ENCODE results near the gene EMC10.
"Not testable (repeated sequence)": the region's sequence is repeated elsewhere in the genome, so short reads cannot be mapped to it uniquely, and the experiment has no call there.

EMC10 gene

DNA sequence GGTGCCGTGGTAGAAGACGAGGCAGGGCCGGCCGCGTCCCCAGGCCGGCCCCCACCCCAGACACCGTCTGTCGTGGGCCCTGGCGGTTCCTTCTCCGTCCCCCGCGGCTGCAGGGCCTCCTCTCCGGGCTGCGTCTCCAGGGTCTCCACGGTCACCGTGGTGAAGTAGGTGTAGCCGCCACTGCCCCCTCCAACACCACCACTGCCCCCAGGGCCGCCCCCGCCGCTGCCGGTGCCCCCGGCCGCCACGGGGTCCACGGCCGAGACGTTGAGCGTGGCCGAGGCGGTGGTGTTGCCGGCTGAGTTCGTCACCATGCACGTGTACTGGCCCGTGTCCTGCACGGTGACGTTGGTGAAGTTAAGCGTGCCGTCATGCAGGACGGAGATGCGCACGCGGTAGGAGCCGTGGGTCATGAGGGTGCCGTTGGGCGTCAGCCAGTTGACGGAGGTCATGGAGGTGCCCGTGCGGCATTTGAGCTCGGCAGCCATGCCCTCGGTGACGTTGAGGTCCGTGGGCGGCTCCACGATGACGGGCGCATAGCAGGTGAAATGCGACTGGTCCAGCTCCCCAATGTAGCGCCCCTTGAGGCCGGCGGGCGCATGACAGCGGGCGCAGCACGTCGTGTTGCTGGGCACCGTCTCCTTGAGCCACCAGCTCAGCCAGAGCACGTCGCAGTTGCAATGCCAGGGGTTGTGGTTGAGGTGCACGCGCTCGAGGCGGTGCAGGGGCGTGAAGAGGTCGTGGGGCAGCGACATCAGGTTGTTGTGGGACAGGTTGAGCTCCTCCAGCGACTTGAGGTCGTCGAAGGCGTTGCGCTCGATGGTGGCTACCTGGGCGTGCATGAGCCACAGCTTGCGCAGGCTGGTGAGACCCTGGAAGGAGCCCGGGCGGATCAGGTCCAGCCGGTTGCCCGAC, 42.0 kb downstream of the EMC10 start:
- Mint-ChIP-seq H3K36me3 (no peaks in the 10 kb centered on the region), H3K27ac (no peak overlapping the region), H3K27me3 (peaks cover 3% of the 10 kb centered on the region), H3K4me1 (ENCODE audit: low read depth) (no peaks in the 10 kb centered on the region), H3K9me3 (ENCODE audit: low read depth) (no peaks in the 10 kb centered on the region), H3K4me3 (no peak overlapping the region)

DNA sequence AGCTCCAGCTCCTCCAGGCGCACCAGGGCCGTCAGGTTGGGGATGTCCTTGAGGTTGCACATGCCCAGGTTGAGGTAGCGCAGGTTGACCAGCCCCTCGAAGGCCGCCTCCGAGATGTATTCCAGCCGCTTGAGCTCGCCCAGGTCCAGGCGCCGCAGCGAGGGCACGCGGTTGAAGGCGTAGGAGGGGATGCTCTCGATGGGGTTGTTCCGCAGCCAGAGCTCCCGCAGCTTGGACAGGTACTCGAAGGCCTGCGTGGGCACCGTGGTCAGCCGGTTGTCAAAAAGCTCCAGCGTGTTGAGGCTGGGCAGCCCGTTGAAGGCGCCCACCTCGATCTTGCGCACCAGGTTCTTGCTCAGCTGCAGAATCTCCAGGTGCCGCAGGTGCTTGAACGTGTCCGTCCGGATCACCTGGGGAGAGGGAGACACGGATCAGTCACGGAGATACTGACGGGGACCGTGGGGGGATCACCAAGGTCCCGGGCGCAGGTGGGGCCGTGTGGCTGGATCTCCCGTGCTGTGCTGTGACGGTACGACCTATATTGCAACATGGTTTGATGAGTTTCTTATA, 42.8 kb downstream of the EMC10 start:
- no peaks in the 10 kb centered on the region for H3K4me1 Mint-ChIP-seq (ENCODE audit: low read depth)
- H3K27me3 Mint-ChIP-seq = peaks cover 3% of the 10 kb centered on the region
- H3K4me3 Mint-ChIP-seq = no peak overlapping the region
- no peak overlapping the region for H3K27ac Mint-ChIP-seq
- H3K36me3 Mint-ChIP-seq = no peaks in the 10 kb centered on the region
- no peaks in the 10 kb centered on the region for H3K9me3 Mint-ChIP-seq (ENCODE audit: low read depth)

DNA sequence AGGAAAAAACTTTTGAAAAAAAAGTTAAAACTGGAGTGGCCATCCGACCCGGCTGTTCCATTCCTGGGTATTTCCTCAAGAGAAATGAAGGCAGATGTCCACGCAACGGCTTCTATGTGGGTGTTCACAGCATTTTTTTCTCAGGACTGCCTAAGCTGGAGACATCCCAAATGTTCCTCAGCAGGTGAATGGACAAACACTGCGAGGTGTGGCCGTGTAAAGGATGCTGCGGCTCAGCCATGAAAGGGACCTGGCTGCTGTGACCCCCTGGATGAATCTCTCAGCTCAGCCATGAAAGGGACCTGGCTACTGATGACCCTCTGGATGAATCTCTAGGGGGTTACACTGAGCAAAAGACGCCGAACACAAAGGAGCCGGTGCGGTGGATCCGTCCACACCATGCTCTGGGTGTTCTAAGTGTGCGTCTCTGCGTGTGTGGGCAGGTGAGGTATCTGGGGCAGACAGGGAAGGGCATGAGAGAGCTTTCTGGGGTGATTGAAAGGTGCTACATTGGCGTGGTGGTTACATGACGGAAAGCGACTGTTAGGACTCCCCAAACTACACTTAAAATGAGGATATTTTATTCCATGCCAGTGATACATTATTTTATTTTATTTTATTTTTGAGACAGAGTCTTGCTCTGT, 44.6 kb downstream of the EMC10 start:
- H3K27me3 Mint-ChIP-seq = no peaks in the 10 kb centered on the region
- no peak overlapping the region for H3K27ac Mint-ChIP-seq
- H3K4me3 Mint-ChIP-seq = no peak overlapping the region
- no peaks in the 10 kb centered on the region for H3K36me3 Mint-ChIP-seq
- no peaks in the 10 kb centered on the region for H3K9me3 Mint-ChIP-seq (ENCODE audit: low read depth)
- no peaks in the 10 kb centered on the region for H3K4me1 Mint-ChIP-seq (ENCODE audit: low read depth)

DNA sequence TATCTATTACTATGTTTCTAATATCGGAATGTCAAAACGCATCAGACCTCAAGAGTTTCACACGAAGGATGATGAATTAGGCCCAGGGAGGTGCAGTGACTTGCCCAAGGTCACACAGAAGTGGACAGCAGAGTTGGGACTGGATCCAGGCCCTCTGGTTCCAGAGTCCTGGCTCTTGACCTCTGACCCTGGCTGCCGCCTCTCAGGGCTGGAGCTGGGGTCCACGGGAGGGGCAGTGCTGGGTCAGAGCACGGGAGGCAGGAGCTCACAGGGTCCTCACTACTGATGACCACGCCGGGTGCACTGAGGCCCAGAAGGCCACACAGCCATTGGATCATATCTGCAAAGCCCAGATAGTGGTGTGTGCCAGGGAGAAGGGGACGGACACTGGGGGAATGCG, 46.6 kb downstream of the EMC10 start:
- Mint-ChIP-seq H3K36me3 (no peaks in the 10 kb centered on the region), H3K9me3 (ENCODE audit: low read depth) (no peaks in the 10 kb centered on the region), H3K27me3 (peaks cover 1% of the 10 kb centered on the region), H3K4me3 (no peak overlapping the region), H3K27ac (no peak overlapping the region), H3K4me1 (ENCODE audit: low read depth) (no peaks in the 10 kb centered on the region)

DNA sequence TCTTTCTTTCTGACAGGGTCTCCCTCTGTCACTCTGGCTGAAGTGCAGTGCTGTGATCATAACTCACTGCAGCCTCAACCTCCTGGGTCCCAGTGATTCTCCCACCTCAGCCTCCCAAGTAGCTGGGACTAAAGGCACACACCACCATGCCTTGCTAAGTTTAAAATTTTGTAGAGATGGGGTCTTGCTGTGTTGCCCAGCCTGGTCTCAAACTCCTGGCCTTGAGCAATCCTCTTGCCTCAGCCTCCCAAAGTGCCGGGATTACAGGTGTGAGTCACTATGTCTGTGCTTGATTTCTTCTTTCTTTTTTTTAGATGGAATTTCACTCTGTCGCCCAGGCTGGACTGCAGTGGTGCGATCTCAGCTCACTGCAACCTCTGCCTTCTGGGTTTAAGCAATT, 51.7 kb downstream of the EMC10 start:
- H3K4me3 Mint-ChIP-seq; H3K27me3 Mint-ChIP-seq; H3K27ac Mint-ChIP-seq; H3K9me3 Mint-ChIP-seq (ENCODE audit: low read depth); H3K4me1 Mint-ChIP-seq (ENCODE audit: low read depth); H3K36me3 Mint-ChIP-seq: not testable (repeated sequence)

DNA sequence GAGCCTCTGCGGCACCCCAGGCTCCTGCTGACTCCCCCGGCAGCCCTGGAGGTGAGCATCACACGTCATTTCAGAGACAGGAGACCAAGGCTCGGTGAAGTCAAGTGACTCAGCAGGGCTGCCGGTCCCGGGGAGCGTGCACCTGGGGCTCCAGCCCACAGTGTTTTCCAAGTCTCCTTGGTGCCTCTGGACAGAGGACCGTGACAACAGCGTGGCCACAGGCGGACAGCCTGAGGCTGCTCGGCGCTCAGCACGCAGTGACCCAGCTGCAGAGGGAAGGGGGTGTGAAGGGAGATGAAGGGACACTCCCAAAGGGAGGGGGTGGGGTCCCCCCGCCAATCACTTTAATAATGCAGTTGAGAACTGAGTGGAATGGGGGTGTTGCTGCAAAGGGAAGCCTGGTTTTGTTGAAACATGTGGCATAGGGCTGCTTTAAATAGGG, 54.9 kb downstream of the EMC10 start:
- Mint-ChIP-seq H3K4me3 (no peak overlapping the region), H3K9me3 (ENCODE audit: low read depth) (peaks cover 11% of the 10 kb centered on the region), H3K27me3 (peaks cover 8% of the 10 kb centered on the region), H3K4me1 (ENCODE audit: low read depth) (no peaks in the 10 kb centered on the region), H3K27ac (no peak overlapping the region), H3K36me3 (peaks cover 5% of the 10 kb centered on the region)

DNA sequence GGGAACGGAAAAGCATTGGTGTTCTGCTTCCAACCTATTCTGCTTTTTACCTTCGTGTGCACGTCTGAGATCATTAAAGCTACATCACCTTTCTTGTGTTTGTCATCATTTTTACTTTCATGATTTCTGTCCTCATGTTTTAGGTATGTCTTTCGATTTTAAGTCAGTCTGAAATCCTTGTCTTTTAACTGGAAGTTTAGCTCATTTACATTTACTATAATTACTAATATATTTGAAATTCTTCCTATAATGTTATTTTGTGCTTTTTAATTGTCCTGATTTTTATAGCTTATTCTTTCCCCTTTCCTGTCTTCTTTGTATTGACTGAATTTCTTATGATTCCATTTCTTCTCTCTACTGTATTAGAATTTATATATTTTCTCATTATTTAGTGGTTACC, 56.6 kb downstream of the EMC10 start:
- Mint-ChIP-seq H3K36me3 (peaks cover 5% of the 10 kb centered on the region), H3K27ac (no peak overlapping the region), H3K27me3 (peaks cover 12% of the 10 kb centered on the region), H3K4me1 (ENCODE audit: low read depth) (no peaks in the 10 kb centered on the region), H3K4me3 (no peak overlapping the region), H3K9me3 (ENCODE audit: low read depth) (peaks cover 11% of the 10 kb centered on the region)

DNA sequence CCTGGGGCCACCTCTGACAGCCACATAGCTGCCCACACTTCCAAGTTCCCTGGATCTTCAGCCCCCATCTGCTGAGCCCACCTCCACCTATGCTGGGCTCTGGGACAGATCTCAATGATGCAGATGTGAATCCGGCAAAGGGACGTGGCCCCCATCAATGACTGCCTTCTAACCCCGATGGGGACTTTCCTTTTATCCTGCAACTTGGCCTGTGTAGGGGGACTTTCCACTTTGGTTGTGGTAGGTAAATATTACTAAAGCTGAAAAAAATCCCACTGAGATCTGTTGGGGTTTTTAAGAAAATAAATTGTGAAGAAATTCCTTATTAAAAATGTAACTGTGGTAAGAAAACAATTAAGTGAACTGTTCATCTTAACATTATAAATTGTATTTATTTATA, 58.2 kb downstream of the EMC10 start:
- no peaks in the 10 kb centered on the region for H3K4me1 Mint-ChIP-seq (ENCODE audit: low read depth)
- H3K9me3 Mint-ChIP-seq (ENCODE audit: low read depth) = peaks cover 11% of the 10 kb centered on the region
- H3K27ac Mint-ChIP-seq = no peak overlapping the region
- H3K27me3 Mint-ChIP-seq = peaks cover 12% of the 10 kb centered on the region
- H3K4me3 Mint-ChIP-seq = no peak overlapping the region
- peaks cover 5% of the 10 kb centered on the region for H3K36me3 Mint-ChIP-seq

DNA sequence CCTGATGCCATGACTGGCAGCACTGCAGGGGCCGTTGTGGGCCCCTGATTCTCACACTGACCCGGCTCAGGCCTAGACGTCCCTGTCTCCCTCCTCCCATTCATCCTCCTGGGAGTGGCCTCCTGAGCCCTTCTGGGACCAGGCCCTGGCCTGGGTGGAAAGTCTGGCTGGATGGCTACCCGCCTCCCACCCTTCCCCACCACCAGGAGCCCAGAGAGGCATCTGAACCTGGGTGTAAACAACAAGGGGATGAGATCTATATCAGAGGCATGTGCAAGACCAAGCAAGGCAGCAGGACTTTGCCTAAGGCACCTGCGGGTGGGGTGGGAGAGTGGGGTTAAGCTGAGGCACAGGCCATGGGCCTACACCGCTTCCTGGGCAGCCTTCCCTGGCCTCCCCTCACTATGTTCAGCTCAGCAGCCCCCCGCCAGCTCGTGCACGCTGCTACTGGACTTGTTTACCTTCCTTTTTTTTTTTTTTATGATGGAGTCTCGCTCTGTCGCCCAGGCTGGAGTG, 59.4 kb downstream of the EMC10 start:
- Mint-ChIP-seq H3K27me3 (peaks cover 12% of the 10 kb centered on the region), H3K4me1 (ENCODE audit: low read depth) (no peaks in the 10 kb centered on the region), H3K9me3 (ENCODE audit: low read depth) (peaks cover 11% of the 10 kb centered on the region), H3K27ac (no peak overlapping the region), H3K4me3 (no peak overlapping the region), H3K36me3 (peaks cover 5% of the 10 kb centered on the region)

DNA sequence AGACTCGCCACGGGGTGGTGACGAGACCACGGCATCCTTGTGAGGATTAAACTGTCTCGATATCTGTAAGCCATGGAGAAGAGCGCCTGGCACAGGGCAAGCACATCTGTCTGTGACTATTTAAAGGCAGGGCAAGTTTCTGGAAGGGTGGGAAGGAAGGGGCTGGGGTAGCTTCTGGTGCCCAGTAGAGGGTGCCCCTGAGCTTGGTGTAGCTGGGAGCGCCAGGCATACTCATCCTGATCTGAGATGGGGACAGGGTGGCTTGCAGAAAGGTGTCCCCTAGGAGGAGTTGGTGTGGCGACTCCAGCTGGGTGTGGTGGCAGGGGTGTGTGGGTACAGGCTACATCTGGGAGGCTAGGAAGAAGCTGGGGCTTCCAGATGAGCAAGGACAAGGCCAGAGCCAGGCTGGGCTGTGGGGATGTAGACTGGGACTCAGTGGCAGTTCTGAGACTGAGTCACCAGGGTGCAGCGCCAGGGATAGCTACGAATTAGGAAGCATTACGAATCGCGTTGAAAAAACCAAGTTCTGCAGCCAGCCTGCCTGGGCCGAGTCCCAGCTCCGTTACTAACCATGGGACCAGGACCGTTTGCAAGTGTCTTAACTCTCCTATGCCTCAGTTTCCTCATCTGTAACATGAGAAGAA, 60.5 kb downstream of the EMC10 start:
- Mint-ChIP-seq H3K4me1 (ENCODE audit: low read depth) (no peaks in the 10 kb centered on the region), H3K36me3 (peaks cover 5% of the 10 kb centered on the region), H3K9me3 (ENCODE audit: low read depth) (peaks cover 11% of the 10 kb centered on the region), H3K4me3 (no peak overlapping the region), H3K27ac (no peak overlapping the region), H3K27me3 (peaks cover 10% of the 10 kb centered on the region)

DNA sequence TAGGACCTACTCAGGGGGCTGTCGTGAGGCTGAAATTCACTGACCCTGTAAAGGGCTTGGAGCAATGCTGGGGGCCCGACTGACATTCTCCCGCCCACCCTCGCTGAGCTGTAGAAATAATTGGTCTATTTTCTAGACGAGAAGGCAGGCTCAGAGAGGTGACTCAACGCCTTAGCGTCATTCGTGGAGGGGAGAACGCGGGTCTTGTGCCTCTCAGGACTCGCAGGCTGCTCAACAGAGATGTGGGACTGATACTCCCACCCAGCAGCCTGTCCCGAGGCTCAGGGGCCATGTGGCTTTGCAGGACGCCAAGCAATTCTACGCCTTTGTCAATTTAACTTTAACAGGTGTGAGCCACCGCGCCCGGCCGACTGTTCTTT, 61.0 kb downstream of the EMC10 start:
- Mint-ChIP-seq H3K4me1 (ENCODE audit: low read depth) (no peaks in the 10 kb centered on the region), H3K9me3 (ENCODE audit: low read depth) (peaks cover 11% of the 10 kb centered on the region), H3K4me3 (no peak overlapping the region), H3K36me3 (peaks cover 5% of the 10 kb centered on the region), H3K27me3 (peaks cover 8% of the 10 kb centered on the region), H3K27ac (no peak overlapping the region)

DNA sequence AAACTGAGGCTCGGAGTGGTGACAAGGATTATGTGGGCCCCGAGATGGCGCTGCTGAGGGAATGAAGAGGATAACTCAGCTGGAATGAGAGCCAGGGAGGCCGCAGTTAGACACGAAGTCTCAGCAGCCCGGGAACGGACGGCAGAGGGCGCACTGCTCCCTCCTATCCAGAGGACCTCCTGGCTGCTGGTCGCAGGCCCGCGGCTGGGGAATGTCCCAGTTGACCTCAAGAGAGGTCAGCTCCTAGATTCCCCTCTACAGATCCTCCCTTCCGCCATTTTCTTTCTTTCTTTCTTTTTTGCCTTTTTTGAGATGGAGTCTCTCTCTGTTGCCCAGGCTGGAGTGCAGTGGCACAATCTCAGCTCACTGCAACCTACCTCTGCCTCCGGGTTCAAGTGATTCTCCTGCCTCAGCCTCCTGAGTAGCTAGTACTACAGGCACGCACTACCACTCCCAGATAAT, 61.5 kb downstream of the EMC10 start:
- H3K9me3 Mint-ChIP-seq (ENCODE audit: low read depth) = peaks cover 8% of the 10 kb centered on the region
- H3K4me1 Mint-ChIP-seq (ENCODE audit: low read depth) = no peaks in the 10 kb centered on the region
- peaks cover under 1% of the 10 kb centered on the region for H3K36me3 Mint-ChIP-seq
- H3K27me3 Mint-ChIP-seq = peaks cover 5% of the 10 kb centered on the region
- H3K4me3 Mint-ChIP-seq = no peak overlapping the region
- no peak overlapping the region for H3K27ac Mint-ChIP-seq
